HG02884 (cell line): ENCODE results near the gene CXXC5.

Experiments
- ATAC-seq: cut with Tn5 transposase; IDR thresholded peaks from one replicate; pipeline ENCODE4 v1.9.1; 2021; ENCODE audit warnings: mild to moderate bottlenecking, moderate library complexity; ENCODE audit not compliant: unreplicated experiment

CXXC5 gene

GRCh38 chr5:139638090-139638735 is 9.9 kb upstream of the CXXC5 start:
- no peak for ATAC-seq

- no peak for ATAC-seq
Observed at GRCh38 chr5:139638736-139639618, 9.2 kb upstream of the CXXC5 start.

DNA sequence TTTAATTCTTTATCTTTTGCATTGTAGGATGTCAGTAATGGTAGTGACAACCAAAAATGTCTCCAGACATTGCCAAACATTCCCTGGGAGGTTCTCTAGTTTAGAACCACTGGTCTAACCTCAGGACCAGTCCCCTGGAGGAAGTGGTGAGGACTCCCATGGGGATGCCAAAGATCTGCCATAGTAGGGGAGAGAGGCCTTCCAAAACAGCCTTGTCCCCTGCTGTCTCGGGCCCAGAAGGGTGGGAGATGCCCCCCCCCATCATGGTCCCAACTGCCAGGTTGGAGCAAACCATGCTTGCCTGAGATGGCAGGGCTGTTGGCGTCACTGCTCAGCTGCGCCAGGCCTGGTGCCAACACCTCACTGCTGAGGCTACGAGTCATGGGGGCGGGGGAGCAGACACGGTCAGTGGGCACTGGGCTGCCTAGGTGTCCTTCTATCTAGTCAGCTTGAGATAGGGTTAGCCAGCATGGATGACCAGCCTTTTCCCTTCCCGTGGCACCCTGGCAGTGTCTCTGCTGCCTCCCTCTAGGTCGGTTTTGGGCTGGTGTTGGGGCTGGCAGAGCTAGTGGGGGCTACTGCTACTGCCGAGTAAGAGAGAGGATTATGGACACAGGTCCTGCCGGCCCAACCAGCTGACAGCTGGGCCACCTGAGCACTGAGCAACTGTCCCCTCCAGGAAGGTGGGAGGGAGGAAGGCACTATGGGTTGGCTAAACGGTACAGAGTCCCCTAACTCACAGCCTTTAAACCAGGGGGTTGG is 8.3 kb upstream of the CXXC5 start:
- ATAC-seq = no peak

DNA sequence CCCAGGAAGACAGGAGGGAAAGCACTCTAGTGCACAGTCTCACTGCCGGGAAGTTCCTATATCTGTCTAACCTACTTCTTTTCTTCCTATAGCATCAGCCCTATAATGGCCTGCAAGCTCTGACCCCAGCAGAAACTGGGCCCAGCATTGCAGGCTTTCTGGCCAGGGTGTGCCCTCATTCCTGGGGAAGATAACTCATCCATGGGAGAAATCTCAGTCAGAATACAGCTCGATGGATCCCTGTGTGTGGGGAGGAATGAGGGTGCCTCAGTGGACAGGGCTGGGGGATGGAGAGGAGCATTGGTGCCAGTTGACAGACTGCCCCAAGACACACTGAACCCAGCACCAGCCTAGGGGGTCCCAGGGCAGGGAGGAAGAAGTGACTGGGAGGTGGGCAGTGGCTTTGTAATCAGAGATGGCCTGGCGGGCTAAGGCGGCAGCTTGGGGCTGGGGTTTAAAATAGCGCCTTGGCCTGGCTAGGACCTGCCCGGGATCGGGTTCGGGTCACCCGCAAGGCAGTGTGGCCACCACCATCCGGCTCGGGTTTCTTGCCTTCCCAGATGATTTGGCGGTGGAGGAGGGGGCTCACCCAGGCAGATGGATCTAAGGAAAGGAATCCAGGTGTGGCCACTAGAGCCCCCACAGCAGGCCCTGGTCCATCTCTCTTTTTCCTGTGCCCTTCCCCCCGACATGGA is 7.6 kb upstream of the CXXC5 start:
- no peak for ATAC-seq

DNA sequence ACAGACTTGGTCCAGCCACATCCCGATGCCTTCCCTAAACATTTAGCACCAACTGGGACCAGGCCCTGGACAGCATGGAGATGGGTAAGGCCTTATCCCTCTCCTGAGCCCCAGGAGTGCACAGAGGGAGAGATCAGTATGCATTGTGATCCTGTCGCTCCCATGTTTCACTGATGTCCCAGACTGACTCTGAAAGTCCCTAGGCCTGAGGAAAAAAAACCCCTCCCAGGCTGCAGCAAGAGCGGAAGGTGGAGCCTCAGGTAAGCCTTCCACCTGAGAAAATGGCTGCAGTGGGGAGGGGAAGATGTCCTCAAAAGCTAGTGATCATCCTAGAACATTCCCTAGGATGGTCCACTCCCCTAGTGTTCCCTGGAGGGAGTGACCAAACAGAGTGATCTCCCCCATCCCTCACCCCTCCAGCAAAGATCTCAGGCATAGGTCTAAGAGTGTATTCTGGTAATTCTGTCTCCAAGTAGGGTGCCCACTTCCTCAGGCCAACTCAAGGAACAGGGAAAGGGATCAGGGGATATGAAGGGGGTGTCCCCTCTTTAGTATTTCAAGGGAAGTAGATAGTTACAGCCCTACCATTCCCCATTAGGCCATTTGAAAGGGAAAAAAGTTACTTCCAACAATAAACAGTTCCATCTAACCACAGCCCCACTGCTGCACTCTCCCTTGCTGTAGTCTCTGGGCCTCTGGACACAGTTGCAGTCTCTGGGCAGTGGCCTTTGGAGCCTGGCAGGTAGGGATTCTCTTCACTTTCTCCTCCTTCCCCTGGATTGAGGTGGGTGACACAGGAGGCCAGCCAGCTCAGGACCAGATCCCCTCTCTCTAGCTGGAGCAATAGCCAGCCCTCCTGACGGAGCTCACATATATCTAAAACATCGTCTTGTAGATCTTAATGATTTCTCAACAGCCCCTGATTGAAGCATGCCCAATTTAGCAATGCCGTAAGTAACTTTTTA is 6.8 kb upstream of the CXXC5 start:
- ATAC-seq = no peak

GRCh38 chr5:139642213-139642612 is 5.9 kb upstream of the CXXC5 start:
- no peak for ATAC-seq

DNA sequence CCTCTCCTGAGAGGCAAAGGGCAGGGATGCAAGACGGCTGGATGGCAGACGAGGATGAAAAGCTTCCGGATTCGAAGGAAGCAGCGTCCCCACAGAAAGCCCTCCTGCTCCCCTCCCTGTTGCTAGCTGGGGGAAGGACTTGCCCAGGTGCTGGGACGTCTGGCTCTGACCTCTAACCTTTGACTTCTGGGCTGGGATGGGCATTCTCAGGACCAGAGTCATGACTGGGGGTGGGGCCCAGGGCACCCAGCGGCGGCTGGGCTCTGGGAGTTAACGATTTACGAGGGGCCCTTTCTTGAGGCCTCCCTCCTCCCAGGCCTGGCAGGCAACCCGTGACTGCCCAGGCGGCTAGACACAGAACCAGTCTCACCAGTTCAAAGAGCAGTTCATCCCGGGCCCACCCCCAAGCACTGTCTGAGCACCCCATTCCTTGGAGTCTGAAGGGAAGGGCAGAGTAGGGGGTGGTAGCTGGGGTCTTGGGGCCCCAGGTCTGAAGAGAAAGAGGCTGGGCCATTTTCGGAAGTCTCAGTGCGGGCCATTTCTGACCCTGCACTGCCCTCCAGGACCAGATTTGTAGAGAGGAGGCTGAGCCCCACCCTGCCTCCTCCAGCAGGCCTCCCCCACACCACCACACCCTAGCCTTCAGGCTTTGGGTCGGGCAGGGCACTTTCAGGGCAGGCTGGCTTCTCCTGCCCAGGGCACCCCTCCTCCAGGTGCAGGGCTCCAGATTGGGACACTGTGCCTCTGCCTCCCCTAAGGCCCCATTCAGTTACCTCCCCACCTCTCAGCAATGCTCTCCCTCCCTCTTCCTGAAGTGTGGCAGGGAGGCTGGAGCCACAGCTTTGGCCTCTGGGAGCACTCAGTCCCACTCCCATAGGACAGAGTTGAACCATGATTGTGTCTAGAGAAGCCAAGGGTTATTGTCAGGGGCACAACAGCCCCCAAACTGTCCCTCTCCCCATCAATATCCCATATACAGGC is 5.0 kb upstream of the CXXC5 start:
- no peak for ATAC-seq

- ATAC-seq = no peak
Observed at GRCh38 chr5:139644001-139644456, 4.1 kb upstream of the CXXC5 start.

- ATAC-seq = no peak
Observed at GRCh38 chr5:139644646-139645429, 3.3 kb upstream of the CXXC5 start.

GRCh38 chr5:139645430-139645871 is 2.7 kb upstream of the CXXC5 start:
- ATAC-seq = no peak

DNA sequence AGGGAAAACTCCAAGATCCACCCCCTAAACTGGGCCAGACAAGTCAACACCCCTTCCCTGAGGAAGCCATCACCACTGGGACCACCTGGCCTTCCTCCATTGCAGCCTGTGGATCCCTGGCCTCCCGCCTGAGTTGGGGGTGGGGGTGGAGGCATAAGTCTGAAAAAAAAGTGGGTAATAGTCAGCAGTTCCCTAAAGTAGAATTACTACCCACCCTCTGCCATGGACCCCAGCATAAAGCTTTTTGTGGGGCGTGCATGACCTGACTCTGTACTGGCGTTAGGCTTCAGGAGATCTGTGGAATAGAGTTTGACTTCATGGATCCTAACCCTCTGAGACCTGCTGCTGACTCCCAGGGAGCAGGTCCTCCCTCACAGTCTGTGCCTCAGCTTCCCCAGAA is 2.0 kb upstream of the CXXC5 start:
- no peak for ATAC-seq

- no peak for ATAC-seq
Observed at GRCh38 chr5:139646912-139647505, 1.1 kb upstream of the CXXC5 start.

GRCh38 chr5:139647506-139648204 is 494 bp upstream of the CXXC5 start:
- no peak for ATAC-seq

DNA sequence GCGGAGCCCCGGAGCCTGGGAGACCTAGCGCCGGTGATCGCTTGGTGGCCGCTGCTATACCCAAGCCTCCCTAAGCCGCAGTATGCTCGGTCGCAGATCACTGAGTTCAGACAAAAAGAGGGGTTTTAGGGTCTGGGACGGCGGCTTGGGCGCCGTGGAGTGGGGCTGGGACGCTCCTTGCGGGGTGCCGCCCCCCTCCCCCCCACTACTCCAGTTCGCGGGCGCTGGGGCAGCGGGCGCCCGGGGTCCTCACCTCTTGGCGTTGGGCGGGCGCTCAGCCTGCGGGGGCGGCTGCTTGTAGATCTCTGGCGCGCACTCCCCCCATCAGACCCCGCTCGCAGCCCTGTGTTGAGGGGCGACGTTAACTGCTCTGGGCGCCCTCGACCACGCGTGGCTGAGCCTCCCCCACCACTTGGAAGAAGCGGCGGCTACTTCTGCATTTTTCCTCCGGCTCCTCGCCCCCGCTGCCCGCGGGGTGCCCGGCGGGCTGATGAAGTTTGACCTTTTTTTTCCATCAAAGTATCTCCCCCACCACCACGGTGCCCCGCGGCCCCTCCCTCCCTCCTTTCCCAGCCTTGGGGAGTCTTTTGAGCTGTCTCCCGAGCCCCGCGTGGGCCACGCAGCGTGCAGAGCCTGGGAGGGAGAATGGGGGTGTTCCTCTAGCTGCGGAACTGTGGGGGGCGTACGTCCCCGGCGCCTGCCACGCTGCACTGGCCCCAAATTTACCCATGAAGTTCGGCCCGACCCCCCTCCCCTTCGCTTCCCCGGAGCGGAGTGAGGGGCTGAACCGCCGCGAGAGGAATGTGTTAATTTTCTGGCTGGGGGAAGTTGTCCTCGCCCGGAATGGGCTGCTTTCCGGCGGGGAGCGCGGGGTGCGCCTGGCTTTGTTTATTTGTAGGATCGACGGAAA is 1.2 kb downstream of the CXXC5 start:
- ATAC-seq = no peak

- ATAC-seq = no peak
Observed at GRCh38 chr5:139650031-139650688, 2.0 kb downstream of the CXXC5 start.
